ENCODE data around the gene F2RL2.

DNA sequence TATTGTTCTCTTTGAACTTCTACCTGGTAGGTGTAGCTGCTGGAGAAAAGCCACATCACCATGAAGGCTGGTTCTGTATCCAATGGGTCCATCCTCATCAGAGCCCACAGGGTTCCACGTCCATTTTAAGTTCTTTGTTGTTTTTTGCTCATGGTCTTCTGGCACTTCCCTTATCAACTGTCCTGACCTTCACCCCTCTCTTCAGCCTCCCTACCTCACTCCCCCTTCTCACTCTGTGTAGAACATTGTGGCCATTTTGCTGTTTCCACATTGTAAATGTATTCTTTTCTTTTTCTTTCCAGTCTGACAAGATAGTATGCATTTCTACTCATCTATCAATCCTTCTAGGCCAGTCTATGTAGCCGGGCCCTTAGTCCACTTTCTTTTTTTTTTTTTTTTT, 44.3 kb upstream of the F2RL2 start:
- TF ChIP-seq, protein P1, sequence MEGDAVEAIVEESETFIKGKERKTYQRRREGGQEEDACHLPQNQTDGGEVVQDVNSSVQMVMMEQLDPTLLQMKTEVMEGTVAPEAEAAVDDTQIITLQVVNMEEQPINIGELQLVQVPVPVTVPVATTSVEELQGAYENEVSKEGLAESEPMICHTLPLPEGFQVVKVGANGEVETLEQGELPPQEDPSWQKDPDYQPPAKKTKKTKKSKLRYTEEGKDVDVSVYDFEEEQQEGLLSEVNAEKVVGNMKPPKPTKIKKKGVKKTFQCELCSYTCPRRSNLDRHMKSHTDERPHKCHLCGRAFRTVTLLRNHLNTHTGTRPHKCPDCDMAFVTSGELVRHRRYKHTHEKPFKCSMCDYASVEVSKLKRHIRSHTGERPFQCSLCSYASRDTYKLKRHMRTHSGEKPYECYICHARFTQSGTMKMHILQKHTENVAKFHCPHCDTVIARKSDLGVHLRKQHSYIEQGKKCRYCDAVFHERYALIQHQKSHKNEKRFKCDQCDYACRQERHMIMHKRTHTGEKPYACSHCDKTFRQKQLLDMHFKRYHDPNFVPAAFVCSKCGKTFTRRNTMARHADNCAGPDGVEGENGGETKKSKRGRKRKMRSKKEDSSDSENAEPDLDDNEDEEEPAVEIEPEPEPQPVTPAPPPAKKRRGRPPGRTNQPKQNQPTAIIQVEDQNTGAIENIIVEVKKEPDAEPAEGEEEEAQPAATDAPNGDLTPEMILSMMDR (IDR thresholded peaks at IDR 0.05; ENCODE audit: low read depth, low read length, poor library complexity, severe bottlenecking) = no peak
- no peak for TF ChIP-seq EZH2phosphoT487 (IDR thresholded peaks at IDR 0.05; ENCODE audit: borderline replicate concordance, low read length)
